Measurements from ENCODE around the gene CYRIA.

CYRIA gene

DNA sequence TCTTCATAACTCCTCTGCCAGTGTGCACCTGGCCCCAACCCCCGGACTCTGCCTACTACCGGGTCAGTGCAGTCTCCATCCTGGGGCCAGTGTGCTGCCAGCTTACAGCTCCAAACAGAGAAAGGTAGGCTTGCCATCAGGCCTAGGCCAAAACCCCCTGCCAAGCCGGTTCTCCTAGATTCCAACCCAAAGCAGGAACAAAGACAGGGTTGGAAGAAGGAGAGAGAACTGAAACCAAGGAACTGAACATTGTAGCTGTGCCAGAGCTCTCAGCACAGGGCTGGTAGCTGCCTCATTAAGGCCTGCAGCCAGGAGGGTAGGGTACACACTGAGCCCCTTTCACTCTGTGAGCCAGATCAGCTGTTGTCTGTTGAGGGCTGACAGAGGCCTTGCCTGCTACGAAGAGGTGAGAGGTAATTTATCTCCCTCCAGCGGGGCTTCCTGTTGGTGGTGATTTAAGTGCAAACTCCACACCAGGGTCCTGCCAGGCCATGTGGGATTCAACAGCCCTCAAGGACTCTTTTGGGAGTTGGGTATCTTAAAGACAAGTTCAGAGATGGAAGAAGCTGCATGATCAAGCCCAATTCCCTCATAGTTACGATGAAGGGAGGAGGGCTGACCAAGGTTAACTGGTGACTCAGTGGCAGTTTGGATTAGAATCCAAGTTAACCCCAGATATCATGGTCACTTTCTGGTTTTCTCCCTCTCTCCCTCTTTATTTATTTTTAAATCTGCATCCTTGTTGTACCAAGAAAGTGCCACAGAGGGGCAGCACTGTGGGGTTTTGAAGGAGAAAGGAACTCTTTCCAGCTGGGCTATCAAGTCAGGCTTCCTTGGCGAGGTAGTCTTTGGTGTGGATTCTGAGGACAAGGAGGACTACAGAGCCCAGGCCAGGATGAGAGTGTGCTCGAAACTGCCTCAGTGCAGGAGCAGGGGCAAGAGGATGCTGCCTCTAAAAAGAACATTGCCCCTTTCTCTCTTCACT lies 48.1 kb downstream of the CYRIA start:
- peaks cover 3% of the 10 kb centered on the region for H3K4me1 Mint-ChIP-seq
- no peak for DNase-seq (ENCODE audit: low spot score in 2 of 2)

More for the DNA sequence above, 48.1 kb downstream of the CYRIA start:
- peaks cover 5% of the 10 kb centered on the region for H3K36me3 Mint-ChIP-seq
- no peak for ATAC-seq
- no peaks in the 10 kb centered on the region for H3K9me3 Mint-ChIP-seq
- H3K27ac Mint-ChIP-seq, result no peak overlapping the region
- no peak overlapping the region for H3K4me3 Mint-ChIP-seq

All from stimulated activated effector memory CD8-positive, alpha-beta T cell treated with anti-CD3 and anti-CD28 coated beads, Interleukin-12 subunit alpha, Interleukin-12 subunit beta, amount 100 ng/mL, for 72 hours (primary cell).